HG03095 (cell line): ENCODE results near the gene PPP2R3B.

ENCODE experiments used
- ATAC-seq: cut with Tn5 transposase; IDR thresholded peaks from one replicate; pipeline ENCODE4 v1.9.1; 2021; ENCODE audit warnings: moderate library complexity; ENCODE audit not compliant: unreplicated experiment

The PPP2R3B gene

GRCh38 chrX:370963-371745, 15.6 kb downstream of the PPP2R3B start:
- ATAC-seq: no peak

DNA sequence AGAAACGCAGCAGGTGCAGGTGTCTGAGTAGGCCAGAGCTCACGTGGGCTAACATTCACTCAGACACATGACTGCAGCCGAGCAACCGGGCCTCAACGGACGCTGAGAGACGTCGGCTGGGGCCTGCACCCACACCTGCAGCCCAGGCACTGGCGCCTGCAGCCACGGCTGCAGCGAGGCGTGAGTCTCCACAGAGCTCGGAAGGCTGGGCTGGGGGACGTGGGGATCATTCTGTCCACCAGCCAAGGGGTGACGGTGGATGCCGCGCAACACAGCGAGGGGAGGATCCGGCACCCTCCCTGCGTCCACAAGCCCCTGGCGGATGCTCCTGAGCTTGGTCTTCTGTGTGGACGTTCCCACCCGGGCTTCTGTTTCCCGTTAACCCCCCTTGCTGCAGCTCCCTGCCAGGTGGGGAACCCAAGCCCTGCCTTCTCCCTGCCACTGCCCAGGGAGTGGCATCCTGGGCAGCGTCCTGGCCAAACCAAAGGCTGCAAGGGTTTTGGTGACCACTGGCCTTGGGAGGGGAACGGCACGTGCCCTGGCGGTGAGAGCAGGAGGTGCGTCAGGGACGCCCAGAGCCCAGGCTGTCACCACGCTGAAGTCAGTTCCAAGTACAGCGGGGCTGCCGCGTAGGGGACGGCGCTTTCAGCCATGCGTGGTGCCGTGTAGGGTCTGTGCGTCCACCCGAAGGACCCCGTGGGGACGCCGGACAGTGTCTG, 16.3 kb downstream of the PPP2R3B start:
- no peak for ATAC-seq

GRCh38 chrX:369563-370101, 17.1 kb downstream of the PPP2R3B start:
- no peak for ATAC-seq

GRCh38 chrX:368811-369562, 17.7 kb downstream of the PPP2R3B start:
- no peak for ATAC-seq

DNA sequence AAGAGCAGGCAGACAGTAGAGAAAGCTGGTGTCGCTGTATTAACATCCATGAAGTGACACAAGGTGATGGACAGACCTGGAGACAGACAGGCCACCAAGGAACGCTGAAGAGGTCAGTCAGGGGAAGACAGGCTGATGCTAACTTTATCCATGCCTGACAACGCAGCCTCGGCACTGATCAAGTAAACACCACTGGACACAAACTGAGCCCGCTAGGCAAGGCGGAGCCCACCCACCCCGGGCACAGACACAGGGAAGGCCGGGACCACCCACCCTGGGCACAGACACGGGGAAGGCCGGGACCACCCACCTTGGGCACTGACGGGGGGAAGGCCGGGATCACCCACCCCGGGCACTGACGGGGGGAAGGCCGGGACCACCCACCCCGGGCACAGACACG, 18.8 kb downstream of the PPP2R3B start:
- no peak for ATAC-seq

DNA sequence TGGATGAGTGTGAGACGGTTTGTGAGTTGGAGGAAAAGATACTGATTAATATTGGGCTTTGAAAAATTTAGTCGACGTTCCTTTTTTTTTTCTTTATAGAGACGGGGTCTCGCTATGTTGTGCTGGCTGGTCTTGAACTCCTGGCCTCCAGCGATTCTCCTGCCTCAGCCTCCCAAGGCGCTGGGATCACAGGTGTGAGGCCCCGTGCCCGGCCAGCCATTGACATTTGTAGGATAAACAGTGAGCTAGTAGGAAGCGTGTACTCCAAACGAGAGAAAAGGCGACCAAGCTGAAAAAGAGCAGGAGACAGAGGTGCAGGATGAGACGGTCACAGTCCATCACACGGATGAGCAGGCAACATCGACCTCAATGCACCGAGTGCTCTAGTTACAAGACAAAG, 19.4 kb downstream of the PPP2R3B start:
- ATAC-seq: no peak

DNA sequence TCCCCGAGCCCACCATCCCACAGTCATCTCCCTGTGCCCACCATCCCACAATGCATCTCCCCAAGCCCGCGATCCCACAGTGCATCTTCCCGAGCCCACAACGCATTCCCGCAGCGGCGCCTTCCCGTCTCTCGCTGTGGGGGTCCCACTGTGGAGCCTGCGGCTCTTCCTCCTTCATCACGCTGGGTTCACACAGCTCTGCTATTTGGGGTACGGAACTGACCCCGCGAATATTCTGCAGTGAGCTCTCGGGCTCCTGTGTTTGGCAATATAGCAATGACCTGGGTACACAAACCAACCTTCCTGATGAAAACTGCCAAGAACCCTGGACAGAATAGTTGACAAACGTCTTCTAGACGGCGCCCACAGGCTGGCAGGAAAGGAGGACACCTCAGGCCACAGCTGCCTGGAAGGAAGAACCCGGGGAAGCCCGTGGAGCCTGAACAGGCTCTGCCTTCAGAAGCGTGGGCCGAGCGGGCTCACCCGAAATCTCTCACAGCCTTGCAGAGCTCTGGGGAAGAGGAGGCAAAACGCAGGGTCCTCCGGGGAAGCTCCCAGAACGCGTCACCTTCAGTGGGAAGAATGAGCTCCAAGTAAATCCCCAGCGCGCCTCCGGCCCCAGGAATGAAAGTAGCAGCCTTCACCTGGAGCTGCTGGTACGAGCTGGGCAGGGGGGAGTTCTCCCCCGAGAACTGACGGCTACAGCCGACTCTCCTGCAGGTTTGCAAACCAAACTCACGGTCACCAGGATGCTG, 22.9 kb downstream of the PPP2R3B start:
- no peak for ATAC-seq

GRCh38 chrX:362937-363620, 23.6 kb downstream of the PPP2R3B start:
- ATAC-seq: no peak

DNA sequence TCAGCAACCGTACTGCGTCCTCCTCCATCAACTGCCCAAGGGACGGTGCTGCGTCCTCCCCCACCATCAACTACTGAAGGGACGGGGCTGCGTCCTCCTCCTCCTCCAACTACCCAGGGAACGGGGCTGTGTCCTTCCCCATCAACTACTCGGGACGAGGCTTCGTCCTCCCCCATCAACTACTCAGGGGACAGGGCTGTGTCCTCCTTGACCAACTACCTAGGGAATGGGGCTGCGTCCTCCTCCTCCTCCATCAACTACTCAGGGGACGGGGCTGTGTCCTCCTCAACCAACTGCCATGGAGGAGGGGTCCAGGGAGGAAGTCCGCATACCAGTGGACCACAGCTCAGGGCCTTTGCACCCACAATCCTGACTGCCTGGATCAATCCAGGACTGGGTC, 24.4 kb downstream of the PPP2R3B start:
- no peak for ATAC-seq

DNA sequence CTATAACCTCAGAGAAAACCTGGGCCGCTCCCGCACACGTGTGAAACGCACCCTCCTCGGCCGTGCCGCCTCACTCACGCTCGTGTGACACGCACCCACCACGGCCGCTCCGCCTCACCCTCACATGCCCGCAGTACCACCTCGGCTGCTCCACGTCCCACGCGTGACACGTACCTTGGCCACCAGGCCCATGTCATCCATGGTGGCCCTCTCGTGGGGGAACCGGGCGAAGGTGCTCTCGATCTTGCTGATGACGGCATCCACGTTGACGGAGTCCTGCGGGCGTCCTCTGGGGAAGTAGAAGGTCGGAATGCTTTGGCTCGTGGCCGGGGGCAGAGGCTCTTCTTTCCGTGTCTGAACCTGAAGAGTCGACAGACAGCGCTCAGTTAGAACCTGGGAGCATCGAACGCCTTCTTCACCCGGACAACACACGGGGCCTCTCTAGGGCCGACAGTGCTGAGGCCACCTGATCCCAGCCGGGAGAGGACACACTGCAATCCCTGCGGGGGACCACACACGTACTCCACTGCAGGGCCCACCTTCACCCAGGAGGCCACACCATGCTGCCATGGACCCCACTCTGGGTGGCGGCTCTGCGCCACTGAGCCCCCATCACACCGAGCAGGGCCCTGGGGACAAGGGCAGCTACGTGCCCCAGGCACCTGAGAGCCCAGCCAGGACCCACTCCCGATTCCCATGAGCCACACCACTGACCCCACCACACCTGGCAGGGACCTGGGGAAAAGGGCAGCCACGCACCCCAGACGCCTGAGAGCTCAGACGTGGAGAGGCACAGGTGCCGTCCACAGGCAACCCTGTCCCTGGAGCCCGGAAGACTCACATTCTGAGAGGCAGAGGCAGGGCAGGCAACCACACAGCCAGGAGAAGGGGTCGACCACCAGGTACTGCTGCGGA, 25.2 kb downstream of the PPP2R3B start:
- no peak for ATAC-seq

- no peak for ATAC-seq
These were observed 26.1 kb downstream of the PPP2R3B start for GRCh38 chrX:360496-361150.

- no peak for ATAC-seq
These were observed 28.0 kb downstream of the PPP2R3B start for GRCh38 chrX:358651-359143.

GRCh38 chrX:357693-358471, 28.8 kb downstream of the PPP2R3B start:
- ATAC-seq: no peak

- no peak for ATAC-seq
These were observed 29.5 kb downstream of the PPP2R3B start for GRCh38 chrX:357035-357692.

DNA sequence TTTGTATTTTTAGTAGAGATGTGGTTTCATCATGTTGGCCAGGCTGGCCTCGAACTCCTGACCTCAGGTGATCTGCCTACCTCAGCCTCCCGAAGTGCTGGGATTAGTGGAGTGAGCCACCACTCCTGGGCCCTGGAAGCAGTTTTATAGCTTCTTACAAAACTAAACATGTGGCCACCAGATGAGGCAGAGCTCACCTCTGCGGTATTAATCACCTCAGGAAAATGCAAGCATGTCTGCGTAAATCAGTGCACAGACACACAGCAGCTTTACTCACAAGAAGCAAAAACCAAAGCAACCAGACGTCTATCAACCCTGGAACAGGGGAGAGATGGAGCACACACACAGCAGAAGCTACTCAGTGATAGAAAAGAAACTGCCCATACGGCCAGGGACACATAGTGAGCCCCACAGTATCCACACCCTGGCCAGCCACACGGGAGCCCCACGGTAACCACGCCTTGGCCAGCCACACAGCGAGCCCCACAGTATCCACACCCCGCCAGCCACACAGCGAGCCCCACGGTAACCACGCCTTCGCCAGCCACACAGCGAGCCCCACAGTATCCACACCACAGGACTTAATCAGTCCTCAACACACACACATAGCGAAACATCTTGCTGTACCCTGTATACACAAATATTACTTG, 30.2 kb downstream of the PPP2R3B start:
- ATAC-seq: no peak

DNA sequence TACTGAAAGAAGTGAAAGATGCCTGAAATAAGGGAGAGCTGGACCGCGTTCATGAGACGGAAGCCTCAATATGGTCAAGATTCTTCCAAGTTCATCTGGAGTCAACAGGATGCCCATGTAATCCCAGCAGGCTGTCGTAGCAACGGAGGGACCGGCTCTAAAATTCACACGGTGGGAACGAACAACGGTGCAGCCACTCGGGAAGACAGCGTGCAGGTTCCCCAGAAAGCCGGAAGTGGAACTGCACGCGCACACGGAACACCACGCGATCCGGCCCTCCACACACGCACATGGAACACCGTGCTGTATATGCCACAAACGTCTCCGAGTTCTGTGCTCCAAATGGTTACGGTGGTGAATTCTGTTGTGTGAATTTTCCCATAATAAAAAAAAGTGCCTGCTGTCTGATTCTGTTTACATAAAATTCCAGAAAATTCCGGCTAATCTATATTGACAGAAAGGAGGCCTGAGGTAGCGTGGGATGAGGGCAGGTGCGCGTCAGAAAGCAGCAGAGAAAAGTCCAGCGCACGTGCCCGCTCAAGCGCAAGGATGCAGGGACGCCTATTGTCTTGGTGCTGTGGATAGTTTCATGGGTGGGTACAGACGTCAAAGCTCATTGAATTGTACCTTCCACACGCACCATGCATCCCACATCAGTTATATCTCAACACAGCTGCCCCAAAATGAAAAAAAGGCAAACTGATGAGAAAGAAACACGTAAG, 31.2 kb downstream of the PPP2R3B start:
- ATAC-seq: no peak
